ENCODE measurements around the gene RRP9. TPM values are rescaled to one million over a fixed set of nuclear protein-coding genes. Genes with fewer than 3 reads are reported as not detected.

Gene RRP9
- polyA plus RNA-seq, 1 donor from 2014 or later, result 26.8 TPM

DNA sequence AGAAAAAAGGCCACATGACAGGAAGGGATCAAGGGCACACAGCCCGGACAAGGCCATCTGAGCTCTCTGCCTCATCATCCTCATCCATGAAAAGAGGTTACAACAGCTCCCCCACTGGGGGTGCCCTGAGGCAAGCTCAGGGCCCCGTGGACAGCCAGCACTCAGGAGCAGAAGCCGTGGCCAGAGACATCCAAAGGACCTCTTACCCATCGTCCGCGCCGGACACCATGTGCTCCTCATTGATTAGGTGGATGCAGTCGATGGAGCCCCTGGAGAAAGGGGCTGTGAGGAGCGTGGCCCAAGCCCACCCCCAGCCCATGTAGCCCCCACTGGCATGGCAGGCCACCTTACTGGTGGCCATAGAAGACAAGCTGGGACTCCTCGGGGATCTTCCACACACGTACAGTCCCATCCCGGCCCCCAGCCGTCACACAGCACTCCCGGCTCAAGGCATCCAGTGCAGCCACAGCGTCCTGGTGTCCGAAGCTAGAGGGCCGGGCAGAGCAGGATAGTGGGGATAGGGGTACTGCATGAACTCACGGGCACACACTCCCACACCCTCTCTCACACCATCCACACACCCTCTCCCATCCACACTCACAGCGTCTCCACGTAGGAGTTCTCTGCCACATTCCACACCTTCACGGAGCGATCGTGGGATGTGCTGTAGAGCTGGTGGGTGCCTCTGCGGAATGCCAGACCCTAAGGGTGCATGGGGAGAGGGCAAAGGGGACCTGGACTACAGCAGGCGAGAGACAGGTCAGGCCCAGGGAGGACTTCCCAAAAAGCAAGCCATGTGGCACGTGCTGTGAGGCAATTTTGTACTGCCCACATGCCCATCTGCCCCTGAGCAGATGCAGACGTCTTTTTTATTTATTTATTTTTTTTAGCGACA is 6.5 kb downstream of the RRP9 start:
- no peak overlapping the region for H2AFZ ChIP-seq (ENCODE audit: low read depth, low read length)
- no peaks in the 10 kb centered on the region for H4K20me1 ChIP-seq (ENCODE audit: insufficient read depth)

DNA sequence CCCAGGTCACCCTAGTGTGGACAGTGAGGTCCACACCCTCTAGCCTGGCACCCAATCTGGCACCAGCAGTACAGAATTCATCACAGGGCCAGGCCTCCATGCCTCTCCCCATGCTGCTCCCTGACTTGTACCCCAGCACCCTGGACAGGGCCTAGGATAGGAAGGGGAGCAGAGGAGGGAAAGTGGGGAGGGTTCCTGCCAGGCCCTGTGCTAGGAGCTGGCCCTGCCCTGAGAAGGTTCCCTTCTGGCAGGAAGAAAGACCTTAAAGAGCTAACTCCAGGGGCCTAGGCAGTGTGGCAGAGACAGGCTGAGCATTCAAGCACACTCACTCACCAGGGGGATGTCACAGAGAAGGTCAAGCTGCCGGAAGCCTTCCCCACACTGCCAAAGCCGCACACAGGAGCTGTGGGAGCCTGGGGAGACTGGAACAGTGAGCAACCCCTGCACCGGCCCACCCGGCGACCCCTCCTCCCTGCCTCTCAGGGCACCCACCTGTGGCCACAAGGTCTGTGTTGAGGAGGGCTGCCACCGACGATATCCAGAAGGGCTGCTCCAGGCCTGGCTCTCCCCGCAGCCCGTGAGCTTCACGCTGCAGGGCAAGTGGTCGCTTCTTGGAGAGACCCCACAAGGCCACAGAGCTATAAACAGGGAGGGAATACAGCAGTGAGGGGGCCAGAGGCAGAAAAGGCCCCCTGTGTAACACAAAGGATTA is 7.4 kb downstream of the RRP9 start:
- Histone ChIP-seq H3K9ac (ENCODE audit: low read length) (no peak overlapping the region), H3K79me2 (replicated peaks; ENCODE audit: insufficient read depth, low read length) (no peaks in the 10 kb centered on the region), H4K20me1 (ENCODE audit: insufficient read depth) (no peaks in the 10 kb centered on the region), H3K4me2 (ENCODE audit: low read length) (no peak overlapping the region), H3K4me3 (ENCODE audit: low read length) (no peak overlapping the region), H3K27me3 (ENCODE audit: insufficient read depth, low read depth, low read length) (no peaks in the 10 kb centered on the region), H3F3A (ENCODE audit: insufficient read depth, low read length, poor library complexity, severe bottlenecking) (no peaks in the 10 kb centered on the region), H3K36me3 (ENCODE audit: insufficient read depth, low read length) (no peaks in the 10 kb centered on the region), H3K27ac (ENCODE audit: low read length) (no peak overlapping the region), H3K9me2 (ENCODE audit: insufficient read depth, low read length) (no peaks in the 10 kb centered on the region), H2AFZ (ENCODE audit: low read depth, low read length) (no peak overlapping the region), H3K9me3 (ENCODE audit: low read length) (no peaks in the 10 kb centered on the region)
- TF ChIP-seq MXI1 (conservative IDR thresholded peaks at IDR 0.05; ENCODE audit: poor library complexity, severe bottlenecking) (no peak), EP300 (conservative IDR thresholded peaks at IDR 0.05; ENCODE audit: poor library complexity, severe bottlenecking) (no peak), EZH2 (IDR thresholded peaks at IDR 0.05; ENCODE audit: borderline replicate concordance, insufficient read depth, low read length, poor library complexity, severe bottlenecking) (no peak), RAD21 (conservative IDR thresholded peaks at IDR 0.05) (no peak), TAF1 (IDR thresholded peaks at IDR 0.05; ENCODE audit: low read depth) (no peak), POLR2AphosphoS5 (IDR thresholded peaks at IDR 0.05) (no peak)
- TF ChIP-seq, protein P1, sequence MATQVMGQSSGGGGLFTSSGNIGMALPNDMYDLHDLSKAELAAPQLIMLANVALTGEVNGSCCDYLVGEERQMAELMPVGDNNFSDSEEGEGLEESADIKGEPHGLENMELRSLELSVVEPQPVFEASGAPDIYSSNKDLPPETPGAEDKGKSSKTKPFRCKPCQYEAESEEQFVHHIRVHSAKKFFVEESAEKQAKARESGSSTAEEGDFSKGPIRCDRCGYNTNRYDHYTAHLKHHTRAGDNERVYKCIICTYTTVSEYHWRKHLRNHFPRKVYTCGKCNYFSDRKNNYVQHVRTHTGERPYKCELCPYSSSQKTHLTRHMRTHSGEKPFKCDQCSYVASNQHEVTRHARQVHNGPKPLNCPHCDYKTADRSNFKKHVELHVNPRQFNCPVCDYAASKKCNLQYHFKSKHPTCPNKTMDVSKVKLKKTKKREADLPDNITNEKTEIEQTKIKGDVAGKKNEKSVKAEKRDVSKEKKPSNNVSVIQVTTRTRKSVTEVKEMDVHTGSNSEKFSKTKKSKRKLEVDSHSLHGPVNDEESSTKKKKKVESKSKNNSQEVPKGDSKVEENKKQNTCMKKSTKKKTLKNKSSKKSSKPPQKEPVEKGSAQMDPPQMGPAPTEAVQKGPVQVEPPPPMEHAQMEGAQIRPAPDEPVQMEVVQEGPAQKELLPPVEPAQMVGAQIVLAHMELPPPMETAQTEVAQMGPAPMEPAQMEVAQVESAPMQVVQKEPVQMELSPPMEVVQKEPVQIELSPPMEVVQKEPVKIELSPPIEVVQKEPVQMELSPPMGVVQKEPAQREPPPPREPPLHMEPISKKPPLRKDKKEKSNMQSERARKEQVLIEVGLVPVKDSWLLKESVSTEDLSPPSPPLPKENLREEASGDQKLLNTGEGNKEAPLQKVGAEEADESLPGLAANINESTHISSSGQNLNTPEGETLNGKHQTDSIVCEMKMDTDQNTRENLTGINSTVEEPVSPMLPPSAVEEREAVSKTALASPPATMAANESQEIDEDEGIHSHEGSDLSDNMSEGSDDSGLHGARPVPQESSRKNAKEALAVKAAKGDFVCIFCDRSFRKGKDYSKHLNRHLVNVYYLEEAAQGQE (IDR thresholded peaks at IDR 0.05; ENCODE audit: borderline replicate concordance), result no peak

More for the DNA sequence above, 6.5 kb downstream of the RRP9 start:
- Histone ChIP-seq H3F3A (ENCODE audit: insufficient read depth, low read length, poor library complexity, severe bottlenecking) (no peaks in the 10 kb centered on the region), H3K9me3 (ENCODE audit: low read length) (no peaks in the 10 kb centered on the region), H3K79me2 (replicated peaks; ENCODE audit: insufficient read depth, low read length) (no peaks in the 10 kb centered on the region), H3K9ac (ENCODE audit: low read length) (no peak overlapping the region), H3K9me2 (ENCODE audit: insufficient read depth, low read length) (no peaks in the 10 kb centered on the region), H3K36me3 (ENCODE audit: insufficient read depth, low read length) (no peaks in the 10 kb centered on the region), H3K4me2 (ENCODE audit: low read length) (no peak overlapping the region), H3K27me3 (ENCODE audit: insufficient read depth, low read depth, low read length) (no peaks in the 10 kb centered on the region), H3K27ac (ENCODE audit: low read length) (no peak overlapping the region), H3K4me3 (ENCODE audit: low read length) (no peak overlapping the region)
- TF ChIP-seq EZH2 (IDR thresholded peaks at IDR 0.05; ENCODE audit: borderline replicate concordance, insufficient read depth, low read length, poor library complexity, severe bottlenecking) (no peak), EP300 (conservative IDR thresholded peaks at IDR 0.05; ENCODE audit: poor library complexity, severe bottlenecking) (no peak), SMC3 (conservative IDR thresholded peaks at IDR 0.05; ENCODE audit: poor library complexity) (no peak), MXI1 (conservative IDR thresholded peaks at IDR 0.05; ENCODE audit: poor library complexity, severe bottlenecking) (no peak), POLR2AphosphoS5 (IDR thresholded peaks at IDR 0.05) (no peak), RAD21 (conservative IDR thresholded peaks at IDR 0.05) (no peak), TAF1 (IDR thresholded peaks at IDR 0.05; ENCODE audit: low read depth) (no peak)
- TF ChIP-seq, protein P2, sequence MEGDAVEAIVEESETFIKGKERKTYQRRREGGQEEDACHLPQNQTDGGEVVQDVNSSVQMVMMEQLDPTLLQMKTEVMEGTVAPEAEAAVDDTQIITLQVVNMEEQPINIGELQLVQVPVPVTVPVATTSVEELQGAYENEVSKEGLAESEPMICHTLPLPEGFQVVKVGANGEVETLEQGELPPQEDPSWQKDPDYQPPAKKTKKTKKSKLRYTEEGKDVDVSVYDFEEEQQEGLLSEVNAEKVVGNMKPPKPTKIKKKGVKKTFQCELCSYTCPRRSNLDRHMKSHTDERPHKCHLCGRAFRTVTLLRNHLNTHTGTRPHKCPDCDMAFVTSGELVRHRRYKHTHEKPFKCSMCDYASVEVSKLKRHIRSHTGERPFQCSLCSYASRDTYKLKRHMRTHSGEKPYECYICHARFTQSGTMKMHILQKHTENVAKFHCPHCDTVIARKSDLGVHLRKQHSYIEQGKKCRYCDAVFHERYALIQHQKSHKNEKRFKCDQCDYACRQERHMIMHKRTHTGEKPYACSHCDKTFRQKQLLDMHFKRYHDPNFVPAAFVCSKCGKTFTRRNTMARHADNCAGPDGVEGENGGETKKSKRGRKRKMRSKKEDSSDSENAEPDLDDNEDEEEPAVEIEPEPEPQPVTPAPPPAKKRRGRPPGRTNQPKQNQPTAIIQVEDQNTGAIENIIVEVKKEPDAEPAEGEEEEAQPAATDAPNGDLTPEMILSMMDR (IDR thresholded peaks at IDR 0.05; ENCODE audit: poor library complexity, severe bottlenecking), result no peak
- TF ChIP-seq, protein P1 (IDR thresholded peaks at IDR 0.05; ENCODE audit: borderline replicate concordance), result no peak
